ENCODE data around the gene CFAP65. TPM values are rescaled to one million over a fixed set of nuclear protein-coding genes. Genes with fewer than 3 reads are reported as not detected.

Gene CFAP65
- total RNA-seq, 1 experiment from 2014 or later: 0.52 TPM

DNA sequence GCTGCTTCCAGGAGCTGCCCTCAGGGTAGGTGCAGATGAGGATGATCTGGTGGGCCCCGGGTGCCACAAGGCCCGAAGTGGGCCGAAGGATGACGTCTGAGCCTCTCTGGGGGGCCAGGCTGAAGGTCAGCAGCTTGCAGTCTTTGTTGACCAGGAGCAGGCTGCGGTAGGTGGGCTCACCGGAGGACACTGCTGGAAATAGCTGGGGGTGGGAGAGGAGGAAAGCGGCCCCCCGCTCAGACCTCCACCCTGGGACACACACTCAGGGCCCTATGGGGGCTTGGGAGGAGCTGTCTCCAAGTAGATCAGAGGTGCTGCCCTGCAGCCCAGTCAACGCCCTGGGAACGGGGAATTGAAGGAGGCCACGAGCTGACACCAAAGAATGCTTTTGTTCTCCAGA lies 17.3 kb downstream of the CFAP65 start:
- H3K27ac ChIP-seq (ENCODE audit: low read depth, low read length): no peak overlapping the region
- intact Hi-C loops (cut with micrococcal nuclease): no loop called here
- DNase-seq (ENCODE audit: low read depth, low spot score) (no peak), ATAC-seq (no peak)
- POLR2A ChIA-PET: no interaction called here
- H3K9me2 ChIP-seq (ENCODE audit: insufficient read depth): no peaks in the 10 kb centered on the region
- no peaks in the 10 kb centered on the region for H3K27me3 ChIP-seq (ENCODE audit: insufficient read depth, low read length)
- CTCF ChIA-PET: interaction anchor here (1.5 kb wide), 1 partner anchor 131 kb away, joined by 3 read pairs; no protein-coding TSS in a partner anchor
- H4K20me1 ChIP-seq (ENCODE audit: insufficient read depth): no peaks in the 10 kb centered on the region
- no peak overlapping the region for H2AFZ ChIP-seq (ENCODE audit: low read depth, low read length, poor library complexity, severe bottlenecking)
- no TSS peak for BruUV-seq (replicated peaks)
- no peak overlapping the region for H3K9ac ChIP-seq (ENCODE audit: low read length)
- no peaks in the 10 kb centered on the region for H3K9me3 ChIP-seq (ENCODE audit: control insufficient read depth in 1 of 2, insufficient read depth in 1 of 2, low read depth in 1 of 2, low read length in 2 of 2)
- no peak overlapping the region for H3K4me2 ChIP-seq (ENCODE audit: low read length)
- no peak overlapping the region for H3K4me3 ChIP-seq (replicated peaks in 1 of 2; ENCODE audit: low read depth in 1 of 2, low read length in 2 of 2)
- no peak for TF ChIP-seq EZH2 (IDR thresholded peaks at IDR 0.05)
- TF ChIP-seq CBX3 (IDR thresholded peaks at IDR 0.05; ENCODE audit: low read depth): no peak
- no peak for TF ChIP-seq MAX (IDR thresholded peaks at IDR 0.05)
- no peak for TF ChIP-seq POLR2A (IDR thresholded peaks at IDR 0.05; ENCODE audit: borderline replicate concordance, extremely low read depth, insufficient read depth, insufficient read length)
- no peaks in the 10 kb centered on the region for H3K79me2 ChIP-seq (ENCODE audit: insufficient read depth, low read length)
- RAD21 ChIA-PET (ENCODE audit: low non-redundant PET in 1 of 2, low total read pairs in 2 of 2, uncharacterized antibody in 2 of 2, unreplicated experiment in 2 of 2): no interaction called here
- H3K4me1 ChIP-seq (ENCODE audit: control insufficient read depth in 1 of 2, insufficient read depth in 2 of 2, low read length in 2 of 2): no peaks in the 10 kb centered on the region
- no peaks in the 10 kb centered on the region for H3K36me3 ChIP-seq (ENCODE audit: control insufficient read depth in 1 of 2, insufficient read depth in 2 of 2, low read length in 2 of 2)

GRCh38 chr2:219023045-219023605 lies 18.2 kb downstream of the CFAP65 start:
- BruUV-seq (replicated peaks): no TSS peak
- no peaks in the 10 kb centered on the region for H3K9me3 ChIP-seq (ENCODE audit: control insufficient read depth in 1 of 2, insufficient read depth in 1 of 2, low read depth in 1 of 2, low read length in 2 of 2)
- ChIA-PET RAD21 (ENCODE audit: low non-redundant PET in 1 of 2, low total read pairs in 2 of 2, uncharacterized antibody in 2 of 2, unreplicated experiment in 2 of 2) (no interaction called here), POLR2A (no interaction called here), CTCF (no interaction called here)
- no peaks in the 10 kb centered on the region for H3K27me3 ChIP-seq (ENCODE audit: insufficient read depth, low read length)
- no peak overlapping the region for H3K27ac ChIP-seq (ENCODE audit: low read depth, low read length)
- H3K4me3 ChIP-seq (replicated peaks in 1 of 2; ENCODE audit: low read depth in 1 of 2, low read length in 2 of 2): no peak overlapping the region
- ATAC-seq (no peak), DNase-seq (ENCODE audit: low read depth, low spot score) (no peak)
- H4K20me1 ChIP-seq (ENCODE audit: insufficient read depth): no peaks in the 10 kb centered on the region
- TF ChIP-seq SRF (IDR thresholded peaks at IDR 0.05; ENCODE audit: low read depth) (no peak), JUND (IDR thresholded peaks at IDR 0.05) (no peak), POLR2A (IDR thresholded peaks at IDR 0.05; ENCODE audit: borderline replicate concordance, extremely low read depth, insufficient read depth, insufficient read length) (no peak), SP1 (IDR thresholded peaks at IDR 0.05; ENCODE audit: low read depth) (no peak), EZH2 (IDR thresholded peaks at IDR 0.05) (no peak), EGR1 (IDR thresholded peaks at IDR 0.05; ENCODE audit: low read depth) (no peak)
- TF ChIP-seq, protein P1, sequence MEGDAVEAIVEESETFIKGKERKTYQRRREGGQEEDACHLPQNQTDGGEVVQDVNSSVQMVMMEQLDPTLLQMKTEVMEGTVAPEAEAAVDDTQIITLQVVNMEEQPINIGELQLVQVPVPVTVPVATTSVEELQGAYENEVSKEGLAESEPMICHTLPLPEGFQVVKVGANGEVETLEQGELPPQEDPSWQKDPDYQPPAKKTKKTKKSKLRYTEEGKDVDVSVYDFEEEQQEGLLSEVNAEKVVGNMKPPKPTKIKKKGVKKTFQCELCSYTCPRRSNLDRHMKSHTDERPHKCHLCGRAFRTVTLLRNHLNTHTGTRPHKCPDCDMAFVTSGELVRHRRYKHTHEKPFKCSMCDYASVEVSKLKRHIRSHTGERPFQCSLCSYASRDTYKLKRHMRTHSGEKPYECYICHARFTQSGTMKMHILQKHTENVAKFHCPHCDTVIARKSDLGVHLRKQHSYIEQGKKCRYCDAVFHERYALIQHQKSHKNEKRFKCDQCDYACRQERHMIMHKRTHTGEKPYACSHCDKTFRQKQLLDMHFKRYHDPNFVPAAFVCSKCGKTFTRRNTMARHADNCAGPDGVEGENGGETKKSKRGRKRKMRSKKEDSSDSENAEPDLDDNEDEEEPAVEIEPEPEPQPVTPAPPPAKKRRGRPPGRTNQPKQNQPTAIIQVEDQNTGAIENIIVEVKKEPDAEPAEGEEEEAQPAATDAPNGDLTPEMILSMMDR (IDR thresholded peaks at IDR 0.05 in 2 of 3, conservative IDR thresholded peaks at IDR 0.05 in 1 of 3; ENCODE audit: borderline replicate concordance in 1 of 3, insufficient read depth in 1 of 3, low read depth in 2 of 3, low read length in 2 of 3): no peak
- no peak overlapping the region for H2AFZ ChIP-seq (ENCODE audit: low read depth, low read length, poor library complexity, severe bottlenecking)
- no peaks in the 10 kb centered on the region for H3K36me3 ChIP-seq (ENCODE audit: control insufficient read depth in 1 of 2, insufficient read depth in 2 of 2, low read length in 2 of 2)
- intact Hi-C loops (cut with micrococcal nuclease): no loop called here
- H3K4me2 ChIP-seq (ENCODE audit: low read length): no peak overlapping the region
- H3K9ac ChIP-seq (ENCODE audit: low read length): no peak overlapping the region
- H3K79me2 ChIP-seq (ENCODE audit: insufficient read depth, low read length): no peaks in the 10 kb centered on the region
- no peaks in the 10 kb centered on the region for H3K4me1 ChIP-seq (ENCODE audit: control insufficient read depth in 1 of 2, insufficient read depth in 2 of 2, low read length in 2 of 2)
- no peaks in the 10 kb centered on the region for H3K9me2 ChIP-seq (ENCODE audit: insufficient read depth)
